ENCODE results near the gene MMP20.

MMP20 gene

GRCh38 chr11:102545701-102546100, 79.4 kb downstream of the MMP20 start:
- H3K27me3 ChIP-seq (ENCODE audit: insufficient read depth, low read depth), result no peaks in the 10 kb centered on the region
- H3K27ac ChIP-seq, result no peak overlapping the region
- no peak overlapping the region for H2AFZ ChIP-seq (ENCODE audit: low read depth)
- no peaks in the 10 kb centered on the region for H3K4me1 ChIP-seq (ENCODE audit: low read depth, poor library complexity, severe bottlenecking)
- H3K4me3 ChIP-seq (IDR thresholded peaks at IDR 0.05; ENCODE audit: insufficient read depth, low read depth, low read length), result no peak overlapping the region
- no peak overlapping the region for H3K4me2 ChIP-seq
- no peak overlapping the region for H3K9ac ChIP-seq
- TF ChIP-seq CTCF (conservative IDR thresholded peaks at IDR 0.05; ENCODE audit: low read depth, low read length), result no peak
- no peaks in the 10 kb centered on the region for H3K36me3 ChIP-seq (ENCODE audit: insufficient read depth)
- H3K79me2 ChIP-seq (ENCODE audit: insufficient read depth, low read depth), result no peaks in the 10 kb centered on the region
- H4K20me1 ChIP-seq (ENCODE audit: insufficient read depth), result no peaks in the 10 kb centered on the region

- no peak overlapping the region for H3K4me3 ChIP-seq (IDR thresholded peaks at IDR 0.05; ENCODE audit: insufficient read depth, low read depth, low read length)
- no peaks in the 10 kb centered on the region for H3K79me2 ChIP-seq (ENCODE audit: insufficient read depth, low read depth)
- H2AFZ ChIP-seq (ENCODE audit: low read depth), result no peak overlapping the region
- H4K20me1 ChIP-seq (ENCODE audit: insufficient read depth), result no peaks in the 10 kb centered on the region
- H3K4me2 ChIP-seq, result no peak overlapping the region
- no peaks in the 10 kb centered on the region for H3K27me3 ChIP-seq (ENCODE audit: insufficient read depth, low read depth)
- H3K4me1 ChIP-seq (ENCODE audit: low read depth, poor library complexity, severe bottlenecking), result no peaks in the 10 kb centered on the region
- H3K9ac ChIP-seq, result no peak overlapping the region
- no peaks in the 10 kb centered on the region for H3K36me3 ChIP-seq (ENCODE audit: insufficient read depth)
- H3K27ac ChIP-seq, result no peak overlapping the region
- no peak for TF ChIP-seq CTCF (conservative IDR thresholded peaks at IDR 0.05; ENCODE audit: low read depth, low read length)
Measured at GRCh38 chr11:102544594-102544993, 80.5 kb downstream of the MMP20 start.

- Histone ChIP-seq H3K4me2 (no peak overlapping the region), H3K79me2 (ENCODE audit: insufficient read depth, low read depth) (no peaks in the 10 kb centered on the region), H3K4me1 (ENCODE audit: low read depth, poor library complexity, severe bottlenecking) (no peaks in the 10 kb centered on the region), H2AFZ (ENCODE audit: low read depth) (no peak overlapping the region), H3K4me3 (IDR thresholded peaks at IDR 0.05; ENCODE audit: insufficient read depth, low read depth, low read length) (no peak overlapping the region), H4K20me1 (ENCODE audit: insufficient read depth) (no peaks in the 10 kb centered on the region), H3K36me3 (ENCODE audit: insufficient read depth) (no peaks in the 10 kb centered on the region), H3K9ac (no peak overlapping the region), H3K27me3 (ENCODE audit: insufficient read depth, low read depth) (no peaks in the 10 kb centered on the region), H3K27ac (no peak overlapping the region)
- TF ChIP-seq CTCF (conservative IDR thresholded peaks at IDR 0.05; ENCODE audit: low read depth, low read length), result no peak
Measured at GRCh38 chr11:102539567-102539966, 85.6 kb downstream of the MMP20 start.

- Histone ChIP-seq H3K27ac (no peak overlapping the region), H3K4me3 (IDR thresholded peaks at IDR 0.05; ENCODE audit: insufficient read depth, low read depth, low read length) (no peak overlapping the region), H3K79me2 (ENCODE audit: insufficient read depth, low read depth) (no peaks in the 10 kb centered on the region), H4K20me1 (ENCODE audit: insufficient read depth) (no peaks in the 10 kb centered on the region), H3K4me2 (no peak overlapping the region), H3K36me3 (ENCODE audit: insufficient read depth) (no peaks in the 10 kb centered on the region), H3K9ac (no peak overlapping the region), H3K4me1 (ENCODE audit: low read depth, poor library complexity, severe bottlenecking) (no peaks in the 10 kb centered on the region), H3K27me3 (ENCODE audit: insufficient read depth, low read depth) (no peaks in the 10 kb centered on the region), H2AFZ (ENCODE audit: low read depth) (no peak overlapping the region)
- no peak for TF ChIP-seq CTCF (conservative IDR thresholded peaks at IDR 0.05; ENCODE audit: low read depth, low read length)
Measured at GRCh38 chr11:102538932-102539331, 86.2 kb downstream of the MMP20 start.

Data from KMS-11 (cell line).